DMS114 treated with DMSO at 0.1 percent for 48 hours (cell line): ENCODE results near the gene LIMCH1.
"Not testable (repeated sequence)": the region's sequence is repeated elsewhere in the genome, so short reads cannot be mapped to it uniquely, and the experiment has no call there.

Source experiments
- DNase-seq: peaks from one replicate; lab custom pipeline; 2025; ENCODE audit not compliant: unreplicated experiment; lab: John Stamatoyannopoulos, UW

Gene LIMCH1

GRCh38 chr4:41640906-41641305 is 102.9 kb downstream of the LIMCH1 start:
- no peak for DNase-seq

GRCh38 chr4:41642746-41643145 is 104.8 kb downstream of the LIMCH1 start:
- not testable (repeated sequence) for DNase-seq

DNA sequence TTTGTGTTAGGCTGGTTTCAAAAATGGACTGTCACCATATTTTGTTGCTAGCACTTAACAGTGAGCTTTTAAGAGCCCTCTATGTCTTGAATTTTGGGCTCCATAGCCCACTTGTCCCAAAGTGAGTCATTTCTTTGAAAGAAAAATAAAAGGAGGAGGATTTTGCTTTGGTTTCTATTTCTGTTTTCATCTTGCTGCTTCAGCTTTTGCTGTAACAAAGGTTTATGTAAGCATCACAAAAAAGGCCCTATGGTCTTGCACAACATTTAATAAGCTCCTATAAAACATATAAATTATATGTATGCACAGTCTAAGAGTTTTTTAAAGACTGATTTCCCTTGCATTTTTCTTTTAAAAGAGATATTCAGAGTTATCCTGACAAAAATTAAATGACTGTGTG is 105.4 kb downstream of the LIMCH1 start:
- no peak for DNase-seq

GRCh38 chr4:41644288-41644914 is 106.4 kb downstream of the LIMCH1 start:
- peak; percentile 1 for DNase-seq

- no peak for DNase-seq
Measured at GRCh38 chr4:41644915-41645295, 106.9 kb downstream of the LIMCH1 start.

GRCh38 chr4:41645728-41646390 is 107.9 kb downstream of the LIMCH1 start:
- DNase-seq: no peak

DNA sequence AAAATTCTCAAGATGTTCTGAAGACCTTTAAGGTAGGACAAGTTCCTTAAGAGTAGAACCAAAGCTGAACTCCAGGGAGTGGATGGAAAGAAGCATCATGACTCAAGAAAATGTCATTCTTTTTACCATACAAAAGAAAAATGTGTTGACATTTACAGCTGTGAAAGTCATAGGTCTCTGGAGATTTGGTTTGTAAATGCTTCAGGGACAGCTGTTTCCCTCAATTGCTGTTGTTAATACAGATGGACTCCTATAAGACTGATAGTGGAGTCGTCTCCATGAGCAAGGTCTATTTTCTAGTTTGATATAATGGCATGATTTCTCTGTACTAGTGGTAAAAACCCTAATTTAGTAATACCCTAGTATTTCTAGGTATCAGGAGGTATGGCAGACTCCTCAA is 108.9 kb downstream of the LIMCH1 start:
- DNase-seq: no peak

DNA sequence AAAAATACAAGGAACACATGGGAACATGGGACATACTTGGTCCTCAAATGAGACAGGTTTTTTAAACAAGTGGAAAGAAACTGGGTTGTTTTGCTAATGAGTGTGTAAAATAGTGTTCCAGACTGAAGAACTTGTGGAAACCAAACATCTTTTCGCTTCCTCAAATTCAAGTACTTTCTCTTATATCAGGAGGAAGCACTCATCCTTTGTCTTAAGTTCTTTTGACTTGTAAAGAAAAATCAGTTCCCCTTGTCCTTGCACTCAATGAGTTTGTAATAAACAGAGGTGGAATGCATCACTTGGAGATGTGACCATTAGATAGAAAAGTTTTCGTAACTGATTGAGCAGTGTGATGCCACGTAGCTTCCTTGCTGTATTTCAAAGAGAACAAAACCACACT is 109.4 kb downstream of the LIMCH1 start:
- no peak for DNase-seq

- not testable (repeated sequence) for DNase-seq
Measured at GRCh38 chr4:41651150-41651549, 113.2 kb downstream of the LIMCH1 start.

GRCh38 chr4:41652971-41653370 is 115.0 kb downstream of the LIMCH1 start:
- DNase-seq: no peak

- DNase-seq: no peak
Measured at GRCh38 chr4:41653523-41653922, 115.6 kb downstream of the LIMCH1 start.

GRCh38 chr4:41655177-41655576 is 117.2 kb downstream of the LIMCH1 start:
- DNase-seq: no peak

DNA sequence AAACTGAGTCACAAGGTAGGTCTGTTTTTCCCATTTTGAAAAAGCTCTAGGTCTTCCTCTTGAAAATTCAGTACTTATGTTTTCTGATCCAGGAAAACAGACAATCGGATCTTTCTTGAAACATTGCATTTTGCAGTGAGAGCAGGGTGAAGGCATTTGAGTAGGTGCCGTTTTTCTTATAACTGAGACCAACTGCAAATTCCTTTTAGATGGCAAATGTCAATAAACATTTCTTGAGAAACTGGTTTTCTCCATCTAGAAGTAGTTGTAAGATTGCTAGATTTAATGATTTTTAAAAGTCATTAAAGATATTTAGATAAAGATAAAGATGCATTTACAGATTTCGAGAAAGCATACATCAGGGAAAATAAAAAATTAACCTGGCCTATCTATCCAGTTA is 118.1 kb downstream of the LIMCH1 start:
- DNase-seq: no peak

DNA sequence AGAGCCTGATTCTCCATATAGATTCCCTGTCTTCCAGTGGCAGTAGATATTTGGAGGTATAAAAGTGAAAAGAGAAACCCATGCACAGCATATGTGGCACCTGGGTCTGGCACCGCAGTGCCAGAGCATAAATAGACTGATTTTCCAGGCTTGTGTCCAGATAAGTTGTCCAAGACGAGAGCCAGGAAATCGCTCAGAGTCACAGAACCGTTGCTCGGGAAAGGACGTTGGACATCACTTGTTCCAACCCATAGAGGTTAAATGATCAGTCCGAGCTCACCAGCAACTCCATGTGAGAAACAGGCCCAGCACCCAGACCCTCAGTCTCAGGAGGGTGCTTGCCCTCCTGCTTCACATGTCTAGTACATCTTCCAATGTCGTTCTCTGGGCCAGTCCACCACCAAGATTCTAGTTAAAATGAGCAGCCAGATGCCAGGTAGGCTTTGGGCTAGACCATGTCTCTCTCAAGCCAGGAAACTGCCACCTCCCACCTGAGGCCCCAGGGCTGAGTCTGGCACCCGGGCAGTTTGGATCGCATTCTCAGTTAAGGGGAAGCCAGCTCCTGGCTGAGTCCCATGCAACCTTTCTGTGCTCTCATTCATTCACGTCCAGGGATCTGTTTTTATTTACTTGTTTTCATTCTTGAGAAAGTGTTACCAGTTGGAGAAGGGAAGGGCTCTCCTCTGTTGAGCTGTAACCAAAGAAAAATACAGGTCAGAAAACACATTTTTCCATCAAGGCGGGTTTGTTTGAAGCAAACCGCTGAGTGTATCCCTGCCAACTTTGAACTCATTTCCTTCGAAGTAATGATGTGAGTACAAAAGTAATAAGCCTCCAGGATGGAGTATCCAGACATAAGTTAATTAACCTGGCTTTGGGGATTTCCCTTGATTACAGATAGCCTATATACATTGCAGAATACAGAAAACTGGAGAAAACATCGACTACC is 118.9 kb downstream of the LIMCH1 start:
- no peak for DNase-seq

- DNase-seq: no peak
Measured at GRCh38 chr4:41657561-41657960, 119.6 kb downstream of the LIMCH1 start.

DNA sequence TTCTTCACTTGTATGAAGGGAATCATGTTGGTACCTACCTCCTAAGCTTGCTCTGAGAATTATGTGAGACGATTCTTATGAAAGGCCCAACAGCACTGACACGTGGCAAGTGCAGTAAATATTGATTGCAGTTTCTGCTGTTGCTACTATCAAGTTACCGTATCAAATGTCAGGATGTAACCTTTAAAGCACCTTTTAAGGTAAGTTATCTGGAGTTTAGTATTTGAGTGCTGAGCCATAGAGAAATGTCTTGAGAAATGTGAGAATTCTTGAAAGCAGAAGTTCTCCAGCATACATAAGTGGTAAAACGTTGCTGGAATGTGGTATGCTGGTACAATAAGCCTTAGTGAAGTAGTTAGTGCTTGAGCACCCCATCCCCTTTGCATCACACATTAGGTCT is 120.2 kb downstream of the LIMCH1 start:
- DNase-seq: no peak

- no peak for DNase-seq
Measured at GRCh38 chr4:41660352-41660751, 122.4 kb downstream of the LIMCH1 start.

GRCh38 chr4:41661442-41662076 is 123.6 kb downstream of the LIMCH1 start:
- DNase-seq: peak; percentile 6

GRCh38 chr4:41665636-41666207 is 127.8 kb downstream of the LIMCH1 start:
- DNase-seq: no peak

- DNase-seq: no peak
Measured at GRCh38 chr4:41668024-41668423, 130.1 kb downstream of the LIMCH1 start.

DNA sequence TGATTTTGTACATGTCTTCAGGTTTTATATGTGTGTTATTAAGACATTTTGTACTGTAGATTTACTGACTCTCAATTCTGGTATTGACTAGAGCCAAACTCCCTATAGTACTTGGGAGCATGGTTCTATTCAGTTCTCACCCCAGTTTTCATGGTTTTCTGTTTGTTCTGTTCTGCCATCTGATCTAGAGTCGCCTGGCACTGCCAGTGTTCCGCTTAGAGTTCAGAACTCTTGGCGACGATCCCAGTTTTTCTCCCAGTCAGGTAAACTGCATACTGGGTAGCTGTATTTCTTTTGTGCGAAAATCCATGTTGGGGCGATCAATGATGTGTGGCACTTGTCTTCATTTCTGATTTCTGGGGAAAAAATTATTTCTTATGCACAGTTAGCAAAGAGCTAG is 132.6 kb downstream of the LIMCH1 start:
- DNase-seq: no peak
